ENCODE data around the gene TBX1. TPM values are rescaled to one million over a fixed set of nuclear protein-coding genes. Genes with fewer than 3 reads are reported as not detected.

TBX1 gene
- polyA plus RNA-seq, 1 experiment: not detected

DNA sequence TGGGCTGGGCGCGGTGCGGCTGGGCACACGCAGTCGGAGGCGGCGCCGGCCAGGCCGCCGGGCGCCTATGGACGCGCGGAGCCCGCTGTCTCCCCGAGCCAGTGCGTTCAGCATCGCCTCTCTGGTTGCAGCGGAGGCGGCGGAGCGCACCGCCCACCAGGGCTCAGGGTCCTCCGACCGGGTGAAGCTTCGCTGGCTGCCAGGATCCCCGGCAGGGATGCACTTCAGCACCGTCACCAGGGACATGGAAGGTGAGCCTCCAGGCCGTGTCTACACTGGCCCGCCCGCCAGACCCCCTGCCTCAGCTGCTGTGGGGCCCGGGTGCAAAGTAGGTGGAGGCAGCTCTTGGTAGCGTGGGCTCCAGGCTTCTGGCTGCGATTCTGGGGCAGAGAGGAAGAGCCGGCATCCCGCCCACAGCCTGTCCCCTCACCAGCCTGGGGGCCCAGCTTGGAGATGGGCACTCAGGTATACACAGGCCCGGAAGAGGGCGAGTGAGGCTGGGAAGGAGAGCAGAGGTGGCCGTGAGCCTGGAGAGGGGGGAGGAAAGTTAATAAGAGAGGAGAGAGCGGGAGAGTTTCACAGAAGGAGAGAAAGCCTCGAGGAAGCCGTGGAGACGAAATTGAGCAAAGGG lies 1.0 kb upstream of the TBX1 start:
- no peak for TF ChIP-seq CTCF (IDR thresholded peaks at IDR 0.05; ENCODE audit: insufficient read depth, low read depth, low read length)
- DNase-seq (ENCODE audit: low read depth): no peak
- ChIA-PET POLR2A (no interaction called here), CTCF (no interaction called here)
- H3K36me3 ChIP-seq (ENCODE audit: control insufficient read depth, insufficient read depth, low read length): no peaks in the 10 kb centered on the region
- H3K4me3 ChIP-seq (ENCODE audit: low read depth, low read length): no peak overlapping the region
- peaks cover 28% of the 10 kb centered on the region for H3K27me3 ChIP-seq (ENCODE audit: control insufficient read depth, insufficient read depth, low read length)

- Histone ChIP-seq H3K27me3 (ENCODE audit: control insufficient read depth, insufficient read depth, low read length) (peaks cover 22% of the 10 kb centered on the region), H3K36me3 (ENCODE audit: control insufficient read depth, insufficient read depth, low read length) (no peaks in the 10 kb centered on the region), H3K4me3 (ENCODE audit: low read depth, low read length) (peak overlapping the region; percentile 21)
- TF ChIP-seq CTCF (IDR thresholded peaks at IDR 0.05; ENCODE audit: insufficient read depth, low read depth, low read length): no peak
- DNase-seq (ENCODE audit: low read depth): no peak
- ChIA-PET CTCF (no interaction called here), POLR2A (no interaction called here)
These were observed 560 bp downstream of the TBX1 start for GRCh38 chr22:19760951-19761724.

DNA sequence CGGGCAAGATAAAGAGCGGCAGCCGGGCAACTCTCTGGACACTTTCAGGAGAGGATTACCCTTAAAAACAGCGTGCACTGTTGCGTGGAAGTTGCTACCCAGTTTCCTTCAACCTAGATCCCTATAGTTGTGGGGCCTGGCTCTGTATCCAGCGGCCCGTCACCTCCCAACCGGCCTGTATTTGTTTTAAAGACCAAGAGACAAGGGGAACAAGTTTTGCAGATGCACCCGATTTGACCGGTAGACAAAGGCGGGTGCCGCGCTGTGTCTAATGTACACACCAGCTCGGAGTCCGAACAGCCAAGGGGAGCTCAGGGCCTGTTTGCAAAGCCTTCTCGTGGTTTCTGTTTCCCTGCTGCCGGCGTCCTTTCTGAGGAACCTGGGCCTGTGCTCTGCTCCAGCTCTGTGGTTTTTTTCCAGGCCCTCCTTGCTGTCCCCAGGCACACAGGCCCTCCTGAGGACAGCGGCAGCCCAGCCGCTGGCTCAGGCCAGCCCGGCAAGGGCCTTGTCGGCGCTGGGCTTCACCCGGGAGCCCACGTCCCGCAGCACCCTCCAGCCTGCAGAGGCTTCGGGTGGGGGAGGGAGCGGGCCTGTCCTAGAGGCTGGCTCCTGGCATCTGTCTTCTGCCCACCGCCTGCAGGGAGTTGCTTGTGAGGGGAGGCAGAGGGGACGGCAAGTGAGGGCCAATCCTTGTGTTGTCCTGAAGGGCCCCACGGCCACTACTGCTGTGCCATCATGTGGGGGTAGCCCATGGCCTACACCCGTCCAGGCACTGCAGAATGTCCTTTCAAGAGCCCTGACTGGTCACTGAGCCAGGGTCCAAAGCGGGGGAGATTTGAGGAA lies 1.4 kb downstream of the TBX1 start:
- H3K36me3 ChIP-seq (ENCODE audit: control insufficient read depth, insufficient read depth, low read length): no peaks in the 10 kb centered on the region
- TF ChIP-seq CTCF (IDR thresholded peaks at IDR 0.05; ENCODE audit: insufficient read depth, low read depth, low read length): no peak
- no peak for DNase-seq (ENCODE audit: low read depth)
- no peak overlapping the region for H3K4me3 ChIP-seq (ENCODE audit: low read depth, low read length)
- peaks cover 19% of the 10 kb centered on the region for H3K27me3 ChIP-seq (ENCODE audit: control insufficient read depth, insufficient read depth, low read length)
- POLR2A ChIA-PET: no interaction called here
- CTCF ChIA-PET: interaction anchor here (1.2 kb wide), 1 partner anchor 32 kb away, joined by 4 read pairs; no protein-coding TSS in a partner anchor

DNA sequence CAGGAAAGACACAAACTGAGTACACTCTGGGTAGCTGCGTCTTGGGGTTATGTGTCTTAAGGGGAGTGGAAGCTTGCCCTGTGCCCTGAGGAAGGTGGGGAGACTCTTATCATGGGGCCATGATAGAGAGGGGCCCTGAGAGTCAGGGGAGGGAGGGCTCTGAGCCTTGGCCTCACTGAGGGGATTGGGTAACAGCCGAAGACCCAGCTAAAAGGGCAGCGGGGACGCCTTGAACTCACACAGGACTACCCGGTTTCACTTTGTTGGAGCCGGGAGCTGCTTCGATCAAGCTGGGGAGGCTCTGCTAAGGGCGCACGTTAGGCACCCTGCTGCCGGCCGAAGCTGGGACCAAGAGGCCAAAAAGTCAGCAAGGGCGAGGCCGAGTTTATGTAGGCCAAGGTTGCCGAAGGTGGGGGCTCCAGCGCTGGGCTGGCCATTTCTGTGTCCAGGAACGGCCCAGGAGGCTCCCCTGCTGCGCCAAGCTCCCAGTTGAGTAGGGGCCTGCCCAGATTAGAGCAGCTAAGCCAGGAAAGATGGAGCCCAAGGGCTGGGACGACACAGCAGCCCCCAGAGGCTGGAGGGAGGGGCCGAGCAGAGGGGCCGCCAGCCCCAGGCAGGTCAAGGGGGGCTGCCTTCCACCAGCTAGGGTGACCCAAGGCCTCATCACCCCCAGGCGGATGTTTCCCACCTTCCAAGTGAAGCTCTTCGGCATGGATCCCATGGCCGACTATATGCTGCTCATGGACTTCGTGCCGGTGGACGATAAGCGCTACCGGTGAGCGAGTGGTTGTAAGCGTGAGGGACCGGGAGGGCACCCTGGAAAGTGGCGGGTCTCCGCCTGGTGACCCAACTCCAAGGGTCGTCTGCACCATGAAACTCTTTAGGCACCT lies 2.2 kb downstream of the TBX1 start:
- Histone ChIP-seq H3K27me3 (ENCODE audit: control insufficient read depth, insufficient read depth, low read length) (peaks cover 15% of the 10 kb centered on the region), H3K36me3 (ENCODE audit: control insufficient read depth, insufficient read depth, low read length) (no peaks in the 10 kb centered on the region), H3K4me3 (ENCODE audit: low read depth, low read length) (no peak overlapping the region)
- ChIA-PET POLR2A (no interaction called here), CTCF (interaction anchor here (0.8 to 1.2 kb wide), 2 partner anchors 33 to 150 kb away, joined by 4 read pairs; no protein-coding TSS in a partner anchor)
- no peak for DNase-seq (ENCODE audit: low read depth)
- TF ChIP-seq CTCF (IDR thresholded peaks at IDR 0.05; ENCODE audit: insufficient read depth, low read depth, low read length): no peak

All from BJ (cell line).